HL-60 (cell line): ENCODE measurements around the gene LRBA.

Experiments
- DNase-seq, 2 experiments: peaks; one replicate each; pipeline ENCODE4 v3.0.0-alpha.2; 2010 to 2020; ENCODE audit warnings: low read depth in 1 of 2, low spot score in 1 of 2
- H3K27ac ChIP-seq: fragments of 250-450 bp; sonication (Bioruptor Pico); replicated peaks from 2 replicates; pipeline ENCODE4 v1.5.1; 2020; ENCODE audit warnings: mild to moderate bottlenecking, moderate library complexity
- H3K27me3 ChIP-seq: fragments of 250-450 bp; sonication (Bioruptor Pico); 2 replicates; pipeline ENCODE4 v1.5.1; 2021; ENCODE audit warnings: mild to moderate bottlenecking, moderate library complexity; ENCODE audit not compliant: insufficient read depth, poor library complexity, severe bottlenecking
- H3K4me3 ChIP-seq: replicated peaks from 2 replicates; pipeline ENCODE4 v1.5.1; 2011; ENCODE audit warnings: mild to moderate bottlenecking, control low read depth, low read length; ENCODE audit not compliant: insufficient read depth
- CTCF ChIP-seq: IDR thresholded peaks from one replicate; pipeline ENCODE4 v1.5.1; 2011; ENCODE audit warnings: low read length, control low read depth, inconsistent platforms; ENCODE audit not compliant: insufficient read depth
- GABPA ChIP-seq: IDR thresholded peaks from 2 replicates; pipeline ENCODE4 v1.6.1; 2012; ENCODE audit warnings: low read depth
- POLR2AphosphoS5 ChIP-seq: IDR thresholded peaks from 2 replicates; pipeline ENCODE4 v1.6.1; 2012; ENCODE audit warnings: low read depth
- REST ChIP-seq: IDR thresholded peaks from 2 replicates; pipeline ENCODE4 v1.6.1; 2012; ENCODE audit warnings: low read depth; ENCODE audit not compliant: insufficient replicate concordance
- SPI1 ChIP-seq: IDR thresholded peaks from 2 replicates; pipeline ENCODE4 v1.6.1; 2012; ENCODE audit warnings: low read depth, mild to moderate bottlenecking, borderline replicate concordance

LRBA gene

DNA sequence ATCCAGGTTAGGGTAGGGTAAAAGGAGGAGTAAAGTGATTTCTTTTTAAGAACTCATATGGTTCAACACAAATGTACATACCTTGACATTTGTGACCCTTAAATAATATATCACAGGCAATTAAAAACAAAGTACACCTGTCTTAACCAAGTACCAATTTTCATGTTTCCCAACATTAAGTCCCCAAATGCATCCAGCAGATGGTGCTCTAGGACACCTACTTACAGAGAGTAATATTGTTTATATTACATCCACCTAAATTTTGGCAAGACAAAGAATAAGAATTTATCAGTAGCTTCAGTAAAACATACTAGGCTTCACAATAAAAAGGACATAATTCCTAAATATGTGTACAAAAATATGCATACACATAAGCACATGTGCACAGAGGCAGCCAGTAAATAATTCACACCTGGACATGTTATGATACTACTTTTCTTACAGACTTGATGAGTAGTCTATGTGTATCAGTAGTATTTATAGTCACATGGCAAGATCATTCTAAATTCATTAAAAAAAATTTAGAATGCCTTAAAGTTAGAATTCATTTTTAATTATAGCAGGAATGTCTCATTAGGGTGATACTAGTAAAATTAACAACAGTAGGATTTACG is 717.1 kb downstream of the LRBA start:
- Histone ChIP-seq H3K4me3 (no peak overlapping the region), H3K27ac (no peak overlapping the region), H3K27me3 (no peaks in the 10 kb centered on the region)
- peak; percentile 10 to 36 for DNase-seq
- TF ChIP-seq REST, result no peak
- no peak for TF ChIP-seq POLR2AphosphoS5
- no peak for TF ChIP-seq SPI1
- TF ChIP-seq GABPA, result no peak
- peak; percentile 9 for TF ChIP-seq CTCF

DNA sequence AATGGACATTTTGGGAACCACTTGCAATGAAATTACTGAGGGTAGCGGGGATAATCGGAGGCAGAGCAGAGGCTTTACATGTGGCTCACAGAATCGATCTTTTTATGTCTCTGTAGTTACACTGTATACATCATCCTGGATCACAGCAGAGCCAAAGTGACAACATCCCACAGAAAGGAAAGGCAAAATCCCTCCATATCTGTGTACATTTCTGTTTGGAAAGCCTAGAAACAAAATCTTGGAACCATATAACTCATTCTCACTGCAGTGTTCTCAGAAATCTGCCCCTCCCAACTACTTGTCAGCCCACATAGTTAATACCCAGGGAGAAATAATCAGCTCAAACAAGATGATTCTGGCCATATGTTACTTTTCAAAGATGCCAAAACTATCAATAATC is 725.2 kb downstream of the LRBA start:
- no peaks in the 10 kb centered on the region for H3K27me3 ChIP-seq
- no peak overlapping the region for H3K4me3 ChIP-seq
- TF ChIP-seq REST (no peak), GABPA (no peak), SPI1 (no peak), CTCF (no peak), POLR2AphosphoS5 (no peak)
- DNase-seq, result no peak
- no peak overlapping the region for H3K27ac ChIP-seq

DNA sequence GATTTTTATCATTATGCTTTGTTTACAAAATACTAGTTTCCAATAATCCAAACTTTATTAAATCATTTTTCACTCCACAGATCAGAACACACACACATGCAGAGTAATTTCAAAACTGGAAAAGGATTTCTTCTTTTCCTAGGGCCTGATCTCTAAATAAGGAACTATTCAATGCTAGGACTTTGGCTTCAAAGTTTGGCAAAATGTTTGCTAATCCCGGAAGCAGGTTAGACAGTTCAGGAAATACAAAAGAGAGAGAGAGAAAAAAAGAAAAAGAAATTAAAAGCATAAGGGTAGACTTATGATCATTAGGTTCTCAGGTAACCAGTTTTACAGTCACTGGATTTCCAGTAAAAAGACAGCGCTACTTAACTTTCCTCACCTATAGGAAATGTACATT is 725.9 kb downstream of the LRBA start:
- Histone ChIP-seq H3K4me3 (no peak overlapping the region), H3K27ac (no peak overlapping the region), H3K27me3 (no peaks in the 10 kb centered on the region)
- TF ChIP-seq GABPA (no peak), SPI1 (no peak), REST (no peak), CTCF (no peak), POLR2AphosphoS5 (no peak)
- no peak for DNase-seq
